ENCODE data around the gene TTC31.

Gene TTC31

GRCh38 chr2:74534411-74534810, 51.5 kb downstream of the TTC31 start:
- peaks cover 14% of the 10 kb centered on the region for H3K36me3 ChIP-seq (ENCODE audit: control insufficient read depth, insufficient read depth, low read length, severe bottlenecking)
- peaks cover 14% of the 10 kb centered on the region for H3K4me1 ChIP-seq (ENCODE audit: control insufficient read depth, insufficient read depth, low read length)
- no peak overlapping the region for H3K4me3 ChIP-seq (ENCODE audit: low read length)
- no peak for DNase-seq (ENCODE audit: low read depth)
- no peak overlapping the region for H3K9ac ChIP-seq (ENCODE audit: low read length)
- no peaks in the 10 kb centered on the region for H3K27me3 ChIP-seq (replicated peaks; ENCODE audit: control insufficient read depth, insufficient read depth, low read length)
- H3K9me3 ChIP-seq (ENCODE audit: control insufficient read depth, low read length): no peaks in the 10 kb centered on the region

DNA sequence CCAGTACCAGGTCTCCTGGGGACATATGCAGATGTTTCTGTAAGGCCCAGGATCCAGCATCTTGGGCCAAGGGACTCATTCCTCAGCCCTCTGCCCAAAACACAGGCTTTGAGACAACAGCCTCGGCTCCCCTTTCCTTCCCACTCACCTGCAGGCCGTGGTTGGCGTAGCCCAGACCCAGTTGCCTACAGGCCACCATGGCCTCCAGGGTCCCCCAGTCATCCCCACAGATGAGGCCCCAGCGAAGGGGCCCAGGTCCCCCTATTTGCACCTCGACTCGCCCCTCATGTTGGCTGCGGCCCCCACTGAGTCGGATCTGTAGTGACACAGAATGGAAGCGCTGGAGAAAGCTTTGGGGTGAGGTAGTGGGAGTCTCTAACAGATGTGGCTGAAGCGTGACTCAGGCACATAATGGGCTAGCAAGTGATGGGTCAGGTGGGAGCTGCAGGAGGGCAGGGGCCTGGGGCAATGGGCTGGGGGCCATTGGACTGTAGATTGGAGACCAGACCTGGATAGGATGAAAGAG, 52.6 kb downstream of the TTC31 start:
- Histone ChIP-seq H3K4me3 (ENCODE audit: low read length) (no peak overlapping the region), H3K9ac (ENCODE audit: low read length) (no peak overlapping the region), H3K36me3 (ENCODE audit: control insufficient read depth, insufficient read depth, low read length, severe bottlenecking) (peaks cover 14% of the 10 kb centered on the region), H3K4me1 (ENCODE audit: control insufficient read depth, insufficient read depth, low read length) (peaks cover 20% of the 10 kb centered on the region), H3K27me3 (replicated peaks; ENCODE audit: control insufficient read depth, insufficient read depth, low read length) (no peaks in the 10 kb centered on the region), H3K9me3 (ENCODE audit: control insufficient read depth, low read length) (no peaks in the 10 kb centered on the region)
- DNase-seq (ENCODE audit: low read depth): no peak

DNA sequence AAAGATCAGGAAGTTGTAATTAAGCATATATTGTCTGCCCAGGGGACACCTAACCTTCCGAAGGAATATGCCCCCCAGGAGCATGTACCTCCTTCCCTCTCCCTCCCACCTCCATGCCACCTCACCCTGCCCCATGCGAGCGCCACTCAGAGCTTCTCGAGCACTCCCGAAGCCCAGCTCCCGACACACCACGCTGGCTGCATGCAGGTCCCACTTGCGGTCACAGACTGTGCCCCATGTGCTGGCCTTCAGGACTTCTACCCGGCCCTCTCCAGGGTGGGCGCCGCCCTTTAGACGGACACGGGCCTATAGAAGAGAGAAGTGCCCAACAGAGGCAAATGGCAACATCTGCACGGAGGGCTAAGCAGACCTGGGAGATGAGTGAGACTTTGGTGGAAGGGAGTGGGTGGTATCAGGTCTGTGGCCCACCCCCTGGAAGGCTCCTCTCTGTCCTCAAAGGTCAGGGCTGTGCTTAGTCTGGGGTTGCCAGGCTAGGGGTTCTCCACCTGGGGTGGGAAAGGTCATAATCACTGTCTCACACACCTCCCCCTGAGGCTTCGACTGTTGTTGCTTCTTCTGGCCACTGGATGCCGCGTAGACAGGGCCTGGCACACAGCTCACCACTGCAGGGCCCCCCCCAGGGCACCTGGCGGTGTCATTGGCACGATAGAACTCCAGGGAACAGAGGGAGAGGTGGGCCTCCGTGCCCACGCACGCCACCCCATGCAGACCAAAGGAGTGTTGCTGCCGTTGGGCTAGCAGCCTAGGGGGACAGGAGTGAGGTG, 53.5 kb downstream of the TTC31 start:
- no peaks in the 10 kb centered on the region for H3K27me3 ChIP-seq (replicated peaks; ENCODE audit: control insufficient read depth, insufficient read depth, low read length)
- no peak for DNase-seq (ENCODE audit: low read depth)
- peaks cover 11% of the 10 kb centered on the region for H3K4me1 ChIP-seq (ENCODE audit: control insufficient read depth, insufficient read depth, low read length)
- no peak overlapping the region for H3K4me3 ChIP-seq (ENCODE audit: low read length)
- H3K9ac ChIP-seq (ENCODE audit: low read length): no peak overlapping the region
- H3K9me3 ChIP-seq (ENCODE audit: control insufficient read depth, low read length): no peaks in the 10 kb centered on the region
- peaks cover 14% of the 10 kb centered on the region for H3K36me3 ChIP-seq (ENCODE audit: control insufficient read depth, insufficient read depth, low read length, severe bottlenecking)

- Histone ChIP-seq H3K36me3 (ENCODE audit: control insufficient read depth, insufficient read depth, low read length, severe bottlenecking) (peaks cover 14% of the 10 kb centered on the region), H3K9me3 (ENCODE audit: control insufficient read depth, low read length) (no peaks in the 10 kb centered on the region), H3K27me3 (replicated peaks; ENCODE audit: control insufficient read depth, insufficient read depth, low read length) (no peaks in the 10 kb centered on the region), H3K4me1 (ENCODE audit: control insufficient read depth, insufficient read depth, low read length) (peaks cover 6% of the 10 kb centered on the region), H3K9ac (ENCODE audit: low read length) (no peak overlapping the region), H3K4me3 (ENCODE audit: low read length) (no peak overlapping the region)
- no peak for DNase-seq (ENCODE audit: low read depth)
Observed at GRCh38 chr2:74537140-74537539, 54.3 kb downstream of the TTC31 start.

DNA sequence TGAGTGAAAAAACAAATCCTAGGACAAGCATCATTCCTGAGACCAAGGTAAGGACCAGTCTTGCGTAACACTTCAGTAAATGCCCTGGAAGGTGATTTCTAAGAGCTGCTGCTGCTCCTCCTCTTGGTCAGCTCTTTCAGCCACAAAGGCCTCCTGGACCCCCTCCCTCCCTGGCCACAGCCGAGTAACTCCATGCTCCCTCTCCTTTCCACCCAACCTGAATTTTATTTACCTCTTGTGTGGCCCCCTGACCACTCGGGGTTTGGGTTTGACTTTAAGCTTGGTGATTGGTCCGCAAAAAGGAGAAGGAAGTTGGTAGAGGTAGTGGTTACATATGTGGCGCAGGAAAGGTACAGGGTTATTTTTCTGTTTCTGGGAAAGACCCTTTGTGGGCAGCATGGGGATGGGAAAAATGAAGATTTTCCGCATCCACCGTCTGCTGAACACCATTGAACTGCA, 56.0 kb downstream of the TTC31 start:
- H3K36me3 ChIP-seq (ENCODE audit: control insufficient read depth, insufficient read depth, low read length, severe bottlenecking): no peaks in the 10 kb centered on the region
- no peak overlapping the region for H3K4me3 ChIP-seq (ENCODE audit: low read length)
- H3K4me1 ChIP-seq (ENCODE audit: control insufficient read depth, insufficient read depth, low read length): peaks cover 6% of the 10 kb centered on the region
- no peak for DNase-seq (ENCODE audit: low read depth)
- H3K9ac ChIP-seq (ENCODE audit: low read length): no peak overlapping the region
- no peaks in the 10 kb centered on the region for H3K27me3 ChIP-seq (replicated peaks; ENCODE audit: control insufficient read depth, insufficient read depth, low read length)
- H3K9me3 ChIP-seq (ENCODE audit: control insufficient read depth, low read length): no peaks in the 10 kb centered on the region

GRCh38 chr2:74540291-74540690, 57.4 kb downstream of the TTC31 start:
- Histone ChIP-seq H3K9me3 (ENCODE audit: control insufficient read depth, low read length) (no peaks in the 10 kb centered on the region), H3K27me3 (replicated peaks; ENCODE audit: control insufficient read depth, insufficient read depth, low read length) (no peaks in the 10 kb centered on the region), H3K4me1 (ENCODE audit: control insufficient read depth, insufficient read depth, low read length) (peaks cover 6% of the 10 kb centered on the region), H3K9ac (ENCODE audit: low read length) (peak overlapping the region; percentile 70), H3K4me3 (ENCODE audit: low read length) (no peak overlapping the region), H3K36me3 (ENCODE audit: control insufficient read depth, insufficient read depth, low read length, severe bottlenecking) (no peaks in the 10 kb centered on the region)
- DNase-seq (ENCODE audit: low read depth): no peak

- Histone ChIP-seq H3K9ac (ENCODE audit: low read length) (no peak overlapping the region), H3K4me1 (ENCODE audit: control insufficient read depth, insufficient read depth, low read length) (peaks cover 8% of the 10 kb centered on the region), H3K36me3 (ENCODE audit: control insufficient read depth, insufficient read depth, low read length, severe bottlenecking) (no peaks in the 10 kb centered on the region), H3K9me3 (ENCODE audit: control insufficient read depth, low read length) (no peaks in the 10 kb centered on the region), H3K27me3 (replicated peaks; ENCODE audit: control insufficient read depth, insufficient read depth, low read length) (no peaks in the 10 kb centered on the region), H3K4me3 (ENCODE audit: low read length) (no peak overlapping the region)
- no peak for DNase-seq (ENCODE audit: low read depth)
Observed at GRCh38 chr2:74542978-74543377, 60.1 kb downstream of the TTC31 start.
